H7 (cell line): ENCODE results near the gene PSMC3. TPM values are rescaled to one million over a fixed set of nuclear protein-coding genes. Genes with fewer than 3 reads are reported as not detected.
A peak's percentile ranks its signal among the peaks of the same experiment; 100 is the strongest.
"Not testable (repeated sequence)": the region's sequence is repeated elsewhere in the genome, so short reads cannot be mapped to it uniquely, and the experiment has no call there.

Source experiments
- DNase-seq: peaks from one replicate; pipeline ENCODE4 v3.0.0; 2012
- H3K27me3 ChIP-seq: 2 replicates; pipeline ENCODE4 v1.6.0; 2011; ENCODE audit warnings: mild to moderate bottlenecking, low read length; ENCODE audit not compliant: control insufficient read depth, insufficient read depth
- H3K36me3 ChIP-seq: replicated peaks from 2 replicates; pipeline ENCODE4 v1.5.1; 2011; ENCODE audit warnings: low read length; ENCODE audit not compliant: control insufficient read depth, insufficient read depth
- H3K4me3 ChIP-seq: 2 replicates; pipeline ENCODE4 v1.5.1; 2011; ENCODE audit warnings: low read depth, mild to moderate bottlenecking, control low read depth, low read length, moderate library complexity; ENCODE audit not compliant: insufficient read depth
- total RNA-seq: library from RNA; depleted of rRNA; stranded (reverse); fragments of >200 nt; shearing (Covaris generic); gene quantifications from 2 replicates; pipeline ENCODE4 v1.2.3, GENCODE V29; 2014; rRNA removed

PSMC3 gene
- 132 and 162 TPM in 2 replicates for total RNA-seq

GRCh38 chr11:47426062-47426956 lies at the start of gene PSMC3:
PSMC3 (minus strand) TSS chr11:47426439; CDS start chr11:47426279, 160 bp downstream.
- Histone ChIP-seq H3K36me3 (peaks cover 31% of the 10 kb centered on the region), H3K27me3 (no peaks in the 10 kb centered on the region), H3K4me3 (peak within 1 kb of the TSS; percentile 85)
- DNase-seq = peak; percentile 99

GRCh38 chr11:47470671-47471070 lies 44.4 kb upstream of the PSMC3 start:
- Histone ChIP-seq H3K27me3 (no peaks in the 10 kb centered on the region), H3K36me3 (peaks cover 46% of the 10 kb centered on the region), H3K4me3 (no peak overlapping the region)
- DNase-seq = no peak

- H3K27me3 ChIP-seq = no peaks in the 10 kb centered on the region
- H3K36me3 ChIP-seq = peaks cover 38% of the 10 kb centered on the region
- DNase-seq = peak; percentile 36
- no peak overlapping the region for H3K4me3 ChIP-seq
Measured at GRCh38 chr11:47469361-47470179, 43.3 kb upstream of the PSMC3 start.

DNA sequence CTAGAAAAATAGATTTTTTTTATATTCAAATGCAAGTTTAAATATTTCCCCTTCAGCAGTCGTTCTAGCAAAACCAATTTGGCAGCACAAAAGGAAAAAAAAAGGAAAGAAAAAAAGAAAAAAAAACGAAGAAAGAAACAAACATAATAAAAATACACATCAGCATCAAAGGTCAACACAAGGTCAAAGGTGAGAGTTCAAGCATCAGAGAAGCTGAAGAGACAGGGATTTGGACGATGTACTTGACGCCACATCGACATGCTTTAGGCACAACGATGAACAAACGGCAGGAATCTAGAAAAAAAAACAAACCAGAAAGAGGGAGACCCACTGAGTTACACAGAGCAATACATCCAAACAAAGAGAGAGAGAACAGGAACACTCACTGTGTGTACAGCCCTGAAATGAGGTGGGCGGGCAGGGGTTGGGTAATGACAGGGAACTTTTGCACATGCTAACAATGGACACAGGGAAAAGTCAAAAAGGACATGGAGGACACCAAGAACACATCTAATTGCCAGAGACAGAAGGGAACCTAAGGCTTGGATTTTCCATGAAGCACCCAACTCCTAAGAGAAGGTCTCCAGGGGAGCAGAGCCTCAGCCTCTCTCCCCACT lies 42.5 kb upstream of the PSMC3 start:
- Histone ChIP-seq H3K36me3 (peaks cover 35% of the 10 kb centered on the region), H3K4me3 (no peak overlapping the region), H3K27me3 (no peaks in the 10 kb centered on the region)
- no peak for DNase-seq

DNA sequence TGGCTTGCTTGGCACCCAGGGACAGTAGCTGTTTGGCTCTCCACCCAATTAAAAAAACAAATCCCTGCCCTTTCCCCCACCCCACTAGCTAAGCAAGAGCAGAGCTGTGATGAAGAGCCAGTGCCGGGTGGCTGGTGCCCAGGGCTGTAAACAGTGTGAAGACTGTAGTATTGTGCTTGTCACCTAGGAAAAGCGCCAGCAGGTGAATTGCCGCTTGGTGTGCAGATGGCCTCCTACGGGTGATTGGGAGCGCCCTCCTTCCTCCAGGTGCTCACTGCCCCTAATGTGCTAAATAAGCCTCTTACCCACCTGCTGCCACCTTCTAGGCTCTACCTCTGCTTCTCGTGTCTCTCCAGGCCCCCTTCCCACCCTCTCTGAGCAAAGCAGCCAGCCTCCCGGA lies 41.1 kb upstream of the PSMC3 start:
- Histone ChIP-seq H3K36me3 (peaks cover 25% of the 10 kb centered on the region), H3K27me3 (no peaks in the 10 kb centered on the region), H3K4me3 (no peak overlapping the region)
- DNase-seq = peak; percentile 23

- Histone ChIP-seq H3K27me3 (no peaks in the 10 kb centered on the region), H3K4me3 (no peak overlapping the region), H3K36me3 (peaks cover 19% of the 10 kb centered on the region)
- peak; percentile 39 for DNase-seq
Measured at GRCh38 chr11:47466701-47467250, 40.5 kb upstream of the PSMC3 start.

- no peak for DNase-seq
- Histone ChIP-seq H3K27me3 (no peaks in the 10 kb centered on the region), H3K36me3 (peaks cover 13% of the 10 kb centered on the region), H3K4me3 (no peak overlapping the region)
Measured at GRCh38 chr11:47466201-47466600, 40.0 kb upstream of the PSMC3 start.

GRCh38 chr11:47464483-47464882 lies 38.2 kb upstream of the PSMC3 start:
- peak; percentile 49 for DNase-seq
- peaks cover 4% of the 10 kb centered on the region for H3K36me3 ChIP-seq
- no peak overlapping the region for H3K4me3 ChIP-seq
- no peaks in the 10 kb centered on the region for H3K27me3 ChIP-seq

DNA sequence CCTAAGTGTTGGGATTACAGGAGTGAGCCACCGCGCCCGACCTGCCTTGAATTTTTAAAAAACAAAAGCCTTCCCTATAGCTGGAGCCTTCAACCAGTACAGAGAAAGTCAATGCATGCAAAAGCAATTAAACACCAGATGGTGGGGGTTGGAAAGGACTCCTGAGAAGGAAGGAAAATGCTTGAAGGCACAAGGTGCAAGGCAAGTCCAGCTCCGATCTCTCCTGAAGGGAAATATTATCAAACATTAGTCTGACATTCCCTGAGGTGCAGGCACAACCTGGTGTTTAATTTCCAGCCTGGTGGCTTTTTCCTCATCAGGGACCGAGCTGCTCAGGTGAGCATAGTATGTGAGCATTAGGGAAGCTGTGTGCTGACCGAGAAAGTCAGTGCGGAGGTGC lies 35.6 kb upstream of the PSMC3 start:
- Histone ChIP-seq H3K4me3 (no peak overlapping the region), H3K36me3 (peaks cover 1% of the 10 kb centered on the region), H3K27me3 (no peaks in the 10 kb centered on the region)
- DNase-seq = peak; percentile 27

GRCh38 chr11:47460571-47461235 lies 34.5 kb upstream of the PSMC3 start:
- Histone ChIP-seq H3K27me3 (no peaks in the 10 kb centered on the region), H3K36me3 (no peaks in the 10 kb centered on the region; the same call in none of the 2 replicates), H3K4me3 (no peak overlapping the region)
- no peak for DNase-seq

GRCh38 chr11:47454258-47454671 lies 28.0 kb upstream of the PSMC3 start:
- not testable (repeated sequence) for H3K27me3 ChIP-seq, H3K4me3 ChIP-seq, H3K36me3 ChIP-seq
- peak; percentile 78 for DNase-seq

DNA sequence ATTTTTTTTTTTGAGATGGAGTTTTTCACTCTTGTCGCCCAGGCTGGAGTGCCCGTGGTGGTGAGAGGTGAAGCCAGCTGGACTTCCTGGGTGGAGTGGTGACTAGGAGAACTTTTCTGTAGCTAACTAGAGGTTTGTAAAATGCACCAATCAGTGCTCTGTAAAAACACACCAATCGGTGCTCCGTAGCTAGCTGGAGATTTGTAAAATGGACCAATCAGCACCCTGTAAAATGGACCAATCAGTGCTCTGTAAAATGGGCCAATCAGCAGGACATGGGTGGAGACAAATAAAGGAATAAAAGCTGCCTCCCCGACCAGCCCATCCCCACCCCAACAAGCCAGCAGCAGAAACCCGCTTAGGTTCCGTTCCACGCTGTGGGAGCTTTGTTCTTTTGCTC lies 27.1 kb upstream of the PSMC3 start:
- Histone ChIP-seq H3K36me3 (no peaks in the 10 kb centered on the region), H3K27me3 (no peaks in the 10 kb centered on the region), H3K4me3 (no peak overlapping the region)
- no peak for DNase-seq

DNA sequence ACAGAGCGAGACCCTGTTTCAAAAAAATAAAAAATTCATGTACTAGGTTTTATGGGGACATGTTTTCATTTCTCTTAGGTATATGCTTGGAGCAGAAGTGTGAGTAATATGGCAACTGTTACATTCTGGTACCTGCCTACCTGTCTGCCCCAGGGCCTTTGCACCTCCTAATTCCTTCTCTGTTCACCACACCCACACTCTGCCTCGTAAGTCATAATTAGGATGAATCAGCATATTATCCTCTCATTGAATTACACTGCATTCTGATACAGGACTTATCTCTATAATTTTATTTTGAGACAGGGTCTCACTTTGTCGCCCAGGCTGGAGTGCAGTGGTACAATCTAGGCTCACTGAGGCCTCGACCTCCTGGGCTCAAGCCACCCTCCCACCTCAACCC lies 25.8 kb upstream of the PSMC3 start:
- H3K27me3 ChIP-seq = no peaks in the 10 kb centered on the region
- DNase-seq = no peak
- no peak overlapping the region for H3K4me3 ChIP-seq
- H3K36me3 ChIP-seq = no peaks in the 10 kb centered on the region

- H3K27me3 ChIP-seq = no peaks in the 10 kb centered on the region
- no peak for DNase-seq
- no peaks in the 10 kb centered on the region for H3K36me3 ChIP-seq
- H3K4me3 ChIP-seq = no peak overlapping the region
Measured at GRCh38 chr11:47451436-47451835, 25.2 kb upstream of the PSMC3 start.
